Fibroblast of peridontal ligament (primary cell): ENCODE data around the gene APOBEC3C.
A peak's percentile ranks its signal among the peaks of the same experiment; 100 is the strongest.
"Not testable (repeated sequence)": the region's sequence is repeated elsewhere in the genome, so short reads cannot be mapped to it uniquely, and the experiment has no call there.

ENCODE experiments used
- DNase-seq: peaks from one replicate; pipeline ENCODE4 v3.0.0-alpha.2; 2010; ENCODE audit errors: extremely low read depth

The APOBEC3C gene

GRCh38 chr22:38981992-38982927, 31.8 kb upstream of the APOBEC3C start, which contains the start of gene APOBEC3B:
APOBEC3B (plus strand) TSS chr22:38982347; CDS start chr22:38982454, 107 bp downstream.
- peak; percentile 92 for DNase-seq

GRCh38 chr22:38984224-38984623, 29.8 kb upstream of the APOBEC3C start:
- no peak for DNase-seq

- not testable (repeated sequence) for DNase-seq
Measured at GRCh38 chr22:38984784-38985757, 29.0 kb upstream of the APOBEC3C start.

GRCh38 chr22:38986629-38987028, 27.4 kb upstream of the APOBEC3C start:
- DNase-seq = no peak

- DNase-seq = no peak
Measured at GRCh38 chr22:38987171-38987895, 26.7 kb upstream of the APOBEC3C start.

- DNase-seq = no peak
Measured at GRCh38 chr22:38989466-38989865, 24.6 kb upstream of the APOBEC3C start.

GRCh38 chr22:38992871-38993371, 21.1 kb upstream of the APOBEC3C start:
- not testable (repeated sequence) for DNase-seq

GRCh38 chr22:38996105-38996504, 18.0 kb upstream of the APOBEC3C start:
- DNase-seq = no peak

- DNase-seq = no peak
Measured at GRCh38 chr22:38997518-38997917, 16.5 kb upstream of the APOBEC3C start.

GRCh38 chr22:39003165-39003638, 10.9 kb upstream of the APOBEC3C start:
- peak; percentile 92 for DNase-seq

GRCh38 chr22:39007177-39007576, 6.9 kb upstream of the APOBEC3C start:
- DNase-seq = no peak

- DNase-seq = not testable (repeated sequence)
Measured at GRCh38 chr22:39008271-39008850, 5.7 kb upstream of the APOBEC3C start.

GRCh38 chr22:39010946-39011345, 3.1 kb upstream of the APOBEC3C start:
- no peak for DNase-seq

GRCh38 chr22:39012533-39013511, 1.2 kb upstream of the APOBEC3C start:
- no peak for DNase-seq

GRCh38 chr22:39013561-39013941, 506 bp upstream of the APOBEC3C start:
- DNase-seq = not testable (repeated sequence)

- peak; percentile 34 for DNase-seq
Measured at GRCh38 chr22:39014723-39015121, 665 bp downstream of the APOBEC3C start.

GRCh38 chr22:39016592-39016991, 2.5 kb downstream of the APOBEC3C start:
- no peak for DNase-seq

- no peak for DNase-seq
Measured at GRCh38 chr22:39017596-39018365, 3.7 kb downstream of the APOBEC3C start.
